Stimulated activated effector memory CD8-positive, alpha-beta T cell treated with anti-CD3 and anti-CD28 coated beads, Interleukin-12 subunit alpha, Interleukin-12 subunit beta, amount 100 ng/mL, for 72 hours (primary cell): Measurements from ENCODE around the gene FANCL.
"Not testable (repeated sequence)": the region's sequence is repeated elsewhere in the genome, so short reads cannot be mapped to it uniquely, and the experiment has no call there.

ENCODE experiments used
- ATAC-seq: fragments of 150-1000 bp; cut with Tn5 transposase; 2 replicates; pipeline ENCODE4 v1.10.0; 2021
- DNase-seq, 2 donors: peaks; one replicate each; pipeline ENCODE4 v3.0.0; 2021 to 2022; ENCODE audit warnings: low spot score in 2 of 2
- H3K27ac Mint-ChIP-seq: one replicate; pipeline ENCODE4 v1.8.0; 2022; ENCODE audit warnings: mild to moderate bottlenecking, mixed read lengths
- H3K36me3 Mint-ChIP-seq: one replicate; pipeline ENCODE4 v1.8.0; 2022; ENCODE audit warnings: mild to moderate bottlenecking, mixed read lengths
- H3K4me1 Mint-ChIP-seq: one replicate; pipeline ENCODE4 v1.8.0; 2022; ENCODE audit warnings: mixed read lengths
- H3K4me3 Mint-ChIP-seq: one replicate; pipeline ENCODE4 v1.8.0; 2022; ENCODE audit warnings: mild to moderate bottlenecking, mixed read lengths
- H3K9me3 Mint-ChIP-seq: one replicate; pipeline ENCODE4 v1.8.0; 2022; ENCODE audit warnings: mixed read lengths

FANCL gene

GRCh38 chr2:58240670-58241545 lies at the start of gene FANCL:
Gene FANCL (minus strand): TSS chr2:58241325. CDS start chr2:58241313, 12 bp downstream.
- H3K4me3 Mint-ChIP-seq = peak within 1 kb of the TSS; percentile 93
- H3K27ac Mint-ChIP-seq = peak within 1 kb of the TSS; percentile 95
- H3K4me1 Mint-ChIP-seq = peaks cover 28% of the 10 kb centered on the region
- ATAC-seq (peak; percentile 85), DNase-seq (peak; percentile 69 to 92)
- H3K9me3 Mint-ChIP-seq = no peaks in the 10 kb centered on the region
- peaks cover 15% of the 10 kb centered on the region for H3K36me3 Mint-ChIP-seq

- Mint-ChIP-seq H3K36me3 (no peaks in the 10 kb centered on the region), H3K27ac (no peak overlapping the region), H3K4me3 (no peak overlapping the region), H3K9me3 (no peaks in the 10 kb centered on the region), H3K4me1 (no peaks in the 10 kb centered on the region)
- ATAC-seq = no peak
- DNase-seq = no peak
These were observed 47.9 kb upstream of the FANCL start for GRCh38 chr2:58289029-58289428.

- no peak for ATAC-seq
- Mint-ChIP-seq H3K27ac (no peak overlapping the region), H3K36me3 (no peaks in the 10 kb centered on the region), H3K9me3 (no peaks in the 10 kb centered on the region), H3K4me1 (no peaks in the 10 kb centered on the region), H3K4me3 (no peak overlapping the region)
- DNase-seq = no peak
These were observed 42.8 kb upstream of the FANCL start for GRCh38 chr2:58283931-58284330.

- not testable (repeated sequence) for H3K4me3 Mint-ChIP-seq, ATAC-seq, H3K27ac Mint-ChIP-seq, DNase-seq, H3K9me3 Mint-ChIP-seq, H3K36me3 Mint-ChIP-seq, H3K4me1 Mint-ChIP-seq
These were observed 34.0 kb upstream of the FANCL start for GRCh38 chr2:58275144-58275543.

GRCh38 chr2:58271826-58272225 lies 30.7 kb upstream of the FANCL start:
- no peak for DNase-seq
- Mint-ChIP-seq H3K27ac (no peak overlapping the region), H3K4me1 (no peaks in the 10 kb centered on the region), H3K4me3 (no peak overlapping the region), H3K36me3 (no peaks in the 10 kb centered on the region), H3K9me3 (no peaks in the 10 kb centered on the region)
- no peak for ATAC-seq

GRCh38 chr2:58268685-58269084 lies 27.6 kb upstream of the FANCL start:
- ATAC-seq (no peak), DNase-seq (no peak)
- Mint-ChIP-seq H3K4me3 (no peak overlapping the region), H3K27ac (no peak overlapping the region), H3K4me1 (no peaks in the 10 kb centered on the region), H3K36me3 (no peaks in the 10 kb centered on the region), H3K9me3 (no peaks in the 10 kb centered on the region)

- DNase-seq = no peak
- no peak for ATAC-seq
- Mint-ChIP-seq H3K36me3 (no peaks in the 10 kb centered on the region), H3K4me3 (no peak overlapping the region), H3K27ac (no peak overlapping the region), H3K4me1 (no peaks in the 10 kb centered on the region), H3K9me3 (peaks cover 1% of the 10 kb centered on the region)
These were observed 25.1 kb upstream of the FANCL start for GRCh38 chr2:58266211-58266610.

- Mint-ChIP-seq H3K4me3 (no peak overlapping the region), H3K36me3 (no peaks in the 10 kb centered on the region), H3K4me1 (peaks cover 5% of the 10 kb centered on the region), H3K27ac (no peak overlapping the region), H3K9me3 (peaks cover 3% of the 10 kb centered on the region)
- no peak for ATAC-seq
- no peak for DNase-seq
These were observed 20.1 kb upstream of the FANCL start for GRCh38 chr2:58261209-58261608.

GRCh38 chr2:58258456-58258855 lies 17.3 kb upstream of the FANCL start:
- H3K9me3 Mint-ChIP-seq, H3K4me1 Mint-ChIP-seq, H3K27ac Mint-ChIP-seq, H3K4me3 Mint-ChIP-seq, H3K36me3 Mint-ChIP-seq: not testable (repeated sequence)
- peak in 1 of 2 donors; percentile 55 for DNase-seq
- peak; percentile 99 for ATAC-seq

GRCh38 chr2:58251331-58252201 lies 10.4 kb upstream of the FANCL start:
- not testable (repeated sequence) for H3K9me3 Mint-ChIP-seq, H3K4me3 Mint-ChIP-seq, H3K36me3 Mint-ChIP-seq, DNase-seq, H3K4me1 Mint-ChIP-seq, H3K27ac Mint-ChIP-seq
- peak; percentile 11 for ATAC-seq

GRCh38 chr2:58241546-58241864 lies 380 bp upstream of the FANCL start:
- H3K36me3 Mint-ChIP-seq = peaks cover 15% of the 10 kb centered on the region
- H3K4me1 Mint-ChIP-seq = peaks cover 25% of the 10 kb centered on the region
- peak overlapping the region; percentile 95 for H3K27ac Mint-ChIP-seq
- ATAC-seq (no peak), DNase-seq (no peak)
- H3K4me3 Mint-ChIP-seq = peak overlapping the region; percentile 93
- no peaks in the 10 kb centered on the region for H3K9me3 Mint-ChIP-seq

- H3K4me1 Mint-ChIP-seq = peaks cover 32% of the 10 kb centered on the region
These were observed 1.7 kb downstream of the FANCL start for GRCh38 chr2:58239243-58239925.

GRCh38 chr2:58237741-58238140 lies 3.4 kb downstream of the FANCL start:
- Mint-ChIP-seq H3K4me1 (peaks cover 37% of the 10 kb centered on the region), H3K4me3 (no peak overlapping the region), H3K27ac (no peak overlapping the region), H3K9me3 (no peaks in the 10 kb centered on the region), H3K36me3 (peaks cover 15% of the 10 kb centered on the region)
- ATAC-seq (no peak), DNase-seq (no peak)

More at GRCh38 chr2:58239243-58239925, 1.7 kb downstream of the FANCL start:
- no peak overlapping the region for H3K27ac Mint-ChIP-seq
- ATAC-seq (no peak), DNase-seq (no peak)
- no peak overlapping the region for H3K4me3 Mint-ChIP-seq
- H3K36me3 Mint-ChIP-seq = peaks cover 15% of the 10 kb centered on the region
- no peaks in the 10 kb centered on the region for H3K9me3 Mint-ChIP-seq

- Mint-ChIP-seq H3K4me3 (no peak overlapping the region), H3K36me3 (peaks cover 11% of the 10 kb centered on the region), H3K27ac (no peak overlapping the region), H3K4me1 (peaks cover 33% of the 10 kb centered on the region), H3K9me3 (no peaks in the 10 kb centered on the region)
- DNase-seq (no peak), ATAC-seq (no peak)
These were observed 5.1 kb downstream of the FANCL start for GRCh38 chr2:58235984-58236383.

- Mint-ChIP-seq H3K4me1 (peaks cover 25% of the 10 kb centered on the region), H3K9me3 (no peaks in the 10 kb centered on the region), H3K36me3 (peaks cover 3% of the 10 kb centered on the region), H3K4me3 (no peak overlapping the region), H3K27ac (no peak overlapping the region)
- ATAC-seq = no peak
- no peak for DNase-seq
These were observed 6.0 kb downstream of the FANCL start for GRCh38 chr2:58235170-58235569.
